Stimulated activated CD4-positive, alpha-beta T cell treated with anti-CD3 and anti-CD28 coated beads, Interleukin-1b, Interleukin-23, amount 100 ng/mL, for 48 hours (primary cell): Measurements from ENCODE around the gene GNL1.
A peak's percentile ranks its signal among the peaks of the same experiment; 100 is the strongest.

Source experiments
- DNase-seq: peaks from one replicate; pipeline ENCODE4 v3.0.0-alpha.2; 2020

GNL1 gene

DNA sequence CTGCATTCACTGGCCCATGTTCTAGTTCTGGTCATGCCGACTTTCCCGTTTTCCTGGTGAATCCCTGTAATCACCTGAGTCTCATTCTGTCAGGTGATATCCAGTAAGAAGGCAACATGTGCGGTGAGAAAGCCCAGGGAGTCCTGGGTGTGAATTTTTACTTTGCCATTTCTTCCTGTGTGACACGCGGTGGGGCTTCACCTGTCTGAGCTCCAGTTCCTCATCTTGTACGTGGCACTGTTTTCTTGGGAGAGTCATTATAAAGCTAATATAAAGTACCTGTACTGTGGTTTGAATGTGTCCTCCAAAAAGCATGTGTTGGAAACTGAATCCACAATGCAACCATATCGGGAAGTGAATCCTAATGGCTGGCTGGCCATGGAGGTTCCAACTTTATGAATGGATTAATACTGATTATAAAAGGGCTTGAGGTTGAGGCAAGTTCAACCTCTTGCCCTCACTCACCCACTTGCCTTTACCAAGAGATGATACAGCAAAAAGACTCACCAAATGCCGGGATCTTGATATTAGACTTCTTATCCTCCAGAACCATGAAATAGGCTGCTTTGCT, 61.9 kb downstream of the GNL1 start:
- DNase-seq = no peak

DNA sequence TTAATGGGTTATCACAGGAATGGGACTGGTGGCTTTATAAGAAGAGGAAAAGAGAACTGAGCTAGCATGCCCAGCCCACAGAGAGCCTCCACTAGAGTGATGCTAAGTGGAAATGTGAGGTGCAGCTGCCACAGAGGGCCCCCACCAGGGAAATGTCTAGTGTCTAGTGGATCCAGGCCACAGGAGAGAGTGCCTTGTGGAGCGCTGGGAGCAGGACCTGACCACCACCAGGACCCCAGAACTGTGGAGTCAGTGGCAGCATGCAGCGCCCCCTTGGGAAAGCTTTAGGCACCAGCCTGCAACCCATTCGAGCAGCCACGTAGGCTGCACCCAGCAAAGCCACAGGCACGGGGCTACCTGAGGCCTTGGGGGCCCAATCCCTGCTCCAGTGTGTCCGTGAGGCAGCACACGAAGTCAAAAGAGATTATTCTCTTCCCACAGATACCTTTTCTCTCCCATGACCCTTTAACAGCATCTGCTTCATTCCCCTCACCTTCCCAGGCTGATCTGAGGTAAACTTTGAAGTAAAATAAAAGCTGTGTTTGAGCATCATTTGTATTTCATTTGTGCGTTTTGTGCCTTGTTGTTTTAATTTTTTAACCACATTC, 62.5 kb downstream of the GNL1 start:
- DNase-seq = peak; percentile 52

DNA sequence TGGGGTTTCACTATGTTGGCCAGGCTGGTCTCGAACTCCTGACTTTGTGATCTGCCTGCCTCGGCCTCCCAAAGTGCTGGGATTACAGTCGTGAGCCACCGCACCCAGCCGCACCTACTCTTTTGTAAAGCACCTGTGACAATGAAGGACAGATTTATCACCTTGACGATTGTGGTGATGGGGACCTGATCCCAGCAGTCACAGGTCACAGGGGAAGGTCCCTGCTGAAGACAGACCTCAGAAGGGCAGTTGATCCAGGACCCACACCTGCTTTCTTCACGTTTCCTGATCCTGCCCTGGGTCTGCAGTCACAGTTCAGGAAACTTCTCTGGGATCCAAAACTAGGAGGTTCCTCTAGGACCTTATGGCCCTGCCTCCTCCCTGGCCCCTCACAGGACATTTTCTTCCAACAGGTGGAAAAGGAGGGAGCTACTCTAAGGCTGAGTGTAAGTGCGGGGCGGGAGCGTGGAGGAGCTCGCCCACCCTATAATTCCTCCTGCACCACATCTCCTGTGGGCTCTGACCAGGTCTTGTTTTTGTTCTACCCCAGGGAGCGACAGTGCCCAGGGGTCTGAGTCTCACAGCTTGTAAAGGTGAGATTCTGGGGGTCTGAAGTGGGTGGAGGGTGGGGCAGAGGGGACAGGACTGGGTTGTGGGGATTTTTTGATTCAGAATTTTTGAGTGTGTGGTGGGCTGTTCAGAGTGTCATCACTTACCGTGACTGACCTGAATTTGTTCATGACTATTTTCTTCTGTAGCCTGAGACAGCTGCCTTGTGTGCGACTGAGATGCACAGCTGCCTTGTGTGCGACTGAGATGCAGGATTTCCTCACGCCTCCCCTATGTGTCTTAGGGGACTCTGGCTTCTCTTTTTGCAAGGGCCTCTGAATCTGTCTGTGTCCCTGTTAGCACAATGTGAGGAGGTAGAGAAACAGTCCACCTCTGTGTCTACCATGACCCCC, 64.0 kb downstream of the GNL1 start:
- DNase-seq = no peak
